ENCODE measurements around the gene HEG1. TPM values are rescaled to one million over a fixed set of nuclear protein-coding genes. Genes with fewer than 3 reads are reported as not detected.

Gene HEG1
- total and polyA plus RNA-seq, 12 donors: 12.2 to 186 (median 122) TPM

DNA sequence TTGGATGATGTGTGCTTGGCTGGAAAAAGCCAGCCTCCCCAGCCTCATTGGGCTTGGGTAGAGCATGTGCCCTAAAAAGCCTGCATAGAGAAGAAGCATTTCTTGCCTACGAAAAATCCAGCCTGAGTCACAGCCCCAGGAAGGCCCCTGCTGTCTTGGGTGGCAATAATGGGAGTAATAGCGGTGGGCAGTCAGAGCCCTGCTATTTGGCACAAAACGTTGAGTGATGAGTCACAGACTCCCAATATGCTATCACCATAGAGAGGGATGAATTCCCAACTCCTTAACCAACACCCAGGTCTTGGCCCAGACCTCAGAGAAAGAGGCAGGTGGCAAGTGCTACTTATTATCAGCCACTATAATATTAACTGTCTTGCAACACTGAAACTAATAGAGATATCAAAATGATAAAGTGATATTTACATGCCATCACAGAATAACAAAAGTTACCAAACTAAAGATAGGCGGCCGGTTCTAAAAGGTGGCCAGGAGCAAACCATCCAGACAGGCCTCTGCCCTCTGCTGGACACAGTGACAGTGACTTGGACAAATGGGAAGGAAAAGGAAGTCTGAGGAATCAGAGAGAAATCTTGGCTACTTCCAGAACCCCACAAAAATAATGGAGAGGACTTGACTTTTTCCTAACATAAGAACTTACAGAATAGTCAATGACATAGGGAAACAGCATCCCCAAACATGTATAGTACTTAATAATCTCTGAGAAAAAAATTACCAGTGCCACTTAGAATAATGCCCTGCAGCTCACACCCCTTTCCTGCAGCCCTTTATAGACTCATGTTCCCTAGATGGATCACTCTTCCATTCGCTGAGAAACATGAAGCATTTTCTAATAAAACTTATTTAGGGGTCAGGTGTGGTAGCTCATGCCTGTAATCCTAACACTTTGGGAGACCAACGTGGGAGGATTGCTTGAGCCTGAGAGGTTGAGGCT, 69.3 kb downstream of the HEG1 start:
- peak in 7 of 9 donors; percentile 36 to 62 (median 49) for TF ChIP-seq CTCF (IDR thresholded peaks at IDR 0.05)
- DNase-seq: no peak
- no peak overlapping the region for H3K4me3 ChIP-seq
- WGBS, 2 donors: 62 to 63% methylated on average over 7 of the region's 7 CpGs
- no peaks in the 10 kb centered on the region for H3K27me3 ChIP-seq
- peak overlapping the region in 8 of 10 donors; percentile 42 to 75 (median 68) for H3K27ac ChIP-seq
- H3K4me1 ChIP-seq: peaks cover 2 to 50% (median 45%) of the 10 kb centered on the region in 9 donors
- ATAC-seq: peak in 7 of 8 donors; percentile 16 to 50 (median 41)
- intact Hi-C loops (cut with DNase I): loop anchor here in 4 of 10 donors (5.0 to 10.0 kb wide), 4 partner anchors 52 to 448 kb away; partner anchors contain the start of gene MUC13 (in 2 of the 4)
- no peaks in the 10 kb centered on the region for H3K9me3 ChIP-seq
- H3K36me3 ChIP-seq: peaks cover 0 to 100% (median 40%) of the 10 kb centered on the region in 9 donors

DNA sequence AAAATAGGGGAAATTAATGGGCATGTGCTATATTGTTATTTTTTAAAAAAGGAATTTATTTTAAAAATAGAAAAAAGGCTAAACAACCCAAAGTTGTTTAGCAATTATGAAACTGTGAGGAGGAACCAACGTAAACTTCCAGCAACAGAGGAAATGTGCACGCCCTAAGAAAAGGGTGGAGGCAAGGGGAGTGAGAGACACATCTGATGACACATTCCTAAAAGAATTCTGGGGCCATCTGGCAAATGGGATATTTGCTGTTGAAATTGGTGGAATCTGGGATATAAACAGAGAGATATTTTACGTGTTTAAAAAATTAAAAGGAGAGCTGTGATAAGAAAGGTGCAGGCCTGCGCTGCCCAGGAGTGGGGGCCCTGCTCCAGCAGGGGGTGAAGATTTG, 70.4 kb downstream of the HEG1 start:
- Histone ChIP-seq H3K27ac (peak overlapping the region in 9 of 10 donors; percentile 42 to 75 (median 68)), H3K4me3 (no peak overlapping the region), H3K9me3 (no peaks in the 10 kb centered on the region), H3K36me3 (peaks cover 0 to 100% (median 33%) of the 10 kb centered on the region in 9 donors), H3K4me1 (peaks cover 2 to 50% (median 45%) of the 10 kb centered on the region in 9 donors), H3K27me3 (no peaks in the 10 kb centered on the region)
- intact Hi-C loops (cut with DNase I): loop anchor here in 4 of 10 donors (5.0 to 10.0 kb wide), 4 partner anchors 51 to 449 kb away; partner anchors contain the start of gene MUC13 (in 2 of the 4)
- ATAC-seq (peak in 7 of 8 donors; percentile 30 to 77 (median 60)), DNase-seq (no peak)
- no peak for TF ChIP-seq CTCF (IDR thresholded peaks at IDR 0.05)
- 52 to 60% methylated on average over 4 of the region's 4 CpGs for WGBS, 2 donors

GRCh38 chr3:124984754-124985153, 71.0 kb downstream of the HEG1 start:
- intact Hi-C loops (cut with DNase I): loop anchor here in 5 of 10 donors (5.0 to 10.0 kb wide), 5 partner anchors 47 to 450 kb away; partner anchors contain the start of gene MUC13 (in 2 of the 5)
- no peaks in the 10 kb centered on the region for H3K27me3 ChIP-seq
- 91 to 97% methylated on average over 3 of the region's 3 CpGs for WGBS, 2 donors
- ATAC-seq (no peak), DNase-seq (no peak)
- H3K27ac ChIP-seq: peak overlapping the region in 8 of 10 donors; percentile 37 to 75 (median 68)
- H3K9me3 ChIP-seq: no peaks in the 10 kb centered on the region
- no peak for TF ChIP-seq CTCF (IDR thresholded peaks at IDR 0.05)
- no peak overlapping the region for H3K4me3 ChIP-seq
- peaks cover 0 to 100% (median 28%) of the 10 kb centered on the region in 9 donors for H3K36me3 ChIP-seq
- H3K4me1 ChIP-seq: peaks cover 2 to 50% (median 45%) of the 10 kb centered on the region in 9 donors

DNA sequence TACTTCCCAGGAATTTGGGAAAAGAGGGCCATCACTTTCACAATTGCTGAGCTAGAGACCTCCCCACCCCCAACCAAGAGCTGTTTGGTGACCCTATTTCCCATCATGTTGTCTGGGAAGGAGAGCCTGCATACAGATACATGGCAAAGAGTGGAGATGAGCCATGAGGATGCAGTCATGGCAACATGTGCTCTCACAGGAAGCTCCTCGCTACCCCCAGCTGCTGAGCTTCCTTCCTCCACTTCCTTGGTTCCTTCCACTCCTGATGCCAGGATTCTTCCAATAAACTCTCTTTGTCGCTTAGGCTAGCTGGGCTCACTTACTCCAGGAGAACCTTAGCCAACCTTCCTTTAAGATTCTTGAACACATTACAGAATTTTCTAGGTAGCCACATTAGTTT, 72.9 kb downstream of the HEG1 start:
- 75 to 91% methylated on average over 2 of the region's 2 CpGs for WGBS, 2 donors
- no peak overlapping the region for H3K4me3 ChIP-seq
- ATAC-seq: peak in 1 of 8 donors; percentile 24
- peak overlapping the region in 3 of 10 donors; percentile 30 to 74 (median 73) for H3K27ac ChIP-seq
- DNase-seq: no peak
- peaks cover 2 to 50% (median 45%) of the 10 kb centered on the region in 9 donors for H3K4me1 ChIP-seq
- intact Hi-C loops (cut with DNase I): loop anchor here in 3 of 10 donors (5.0 to 10.0 kb wide), 3 partner anchors 46 to 452 kb away; partner anchors contain the start of gene MUC13 (in 1 of the 3)
- TF ChIP-seq CTCF (IDR thresholded peaks at IDR 0.05): no peak
- no peaks in the 10 kb centered on the region for H3K9me3 ChIP-seq
- H3K27me3 ChIP-seq: no peaks in the 10 kb centered on the region
- peaks cover 0 to 100% (median 15%) of the 10 kb centered on the region in 9 donors for H3K36me3 ChIP-seq
